Effector CD4-positive, alpha-beta T cell (primary cell): Measurements from ENCODE around the gene CCDC188.
"Not testable (repeated sequence)": the region's sequence is repeated elsewhere in the genome, so short reads cannot be mapped to it uniquely, and the experiment has no call there.

Experiments used
- DNase-seq: peaks from one replicate; pipeline ENCODE4 v3.0.0-alpha.2; 2020

Gene CCDC188

GRCh38 chr22:20169253-20169822, 18.5 kb upstream of the CCDC188 start:
- no peak for DNase-seq

- no peak for DNase-seq
Measured at GRCh38 chr22:20167643-20168322, 16.9 kb upstream of the CCDC188 start.

DNA sequence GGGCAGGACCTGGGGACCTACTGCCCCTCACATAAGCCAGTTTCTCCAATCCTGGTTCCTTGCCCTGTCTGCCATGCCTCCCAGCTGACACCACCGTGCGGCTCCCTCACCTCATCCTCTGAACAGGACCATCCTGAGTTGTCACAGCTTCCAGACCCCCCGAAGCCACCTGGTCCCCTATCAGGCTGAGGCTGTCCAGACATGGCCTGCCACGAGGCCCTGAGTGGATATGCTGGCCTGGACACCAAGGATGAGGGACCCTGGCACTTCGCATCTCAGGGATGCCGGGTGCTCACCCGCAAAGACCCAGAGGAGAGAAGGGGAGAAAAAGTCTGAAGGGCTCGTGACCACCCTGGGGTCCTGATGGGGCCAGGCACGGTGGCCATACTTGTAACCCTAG, 15.8 kb upstream of the CCDC188 start:
- DNase-seq = no peak

GRCh38 chr22:20165913-20166312, 15.1 kb upstream of the CCDC188 start:
- DNase-seq = no peak

DNA sequence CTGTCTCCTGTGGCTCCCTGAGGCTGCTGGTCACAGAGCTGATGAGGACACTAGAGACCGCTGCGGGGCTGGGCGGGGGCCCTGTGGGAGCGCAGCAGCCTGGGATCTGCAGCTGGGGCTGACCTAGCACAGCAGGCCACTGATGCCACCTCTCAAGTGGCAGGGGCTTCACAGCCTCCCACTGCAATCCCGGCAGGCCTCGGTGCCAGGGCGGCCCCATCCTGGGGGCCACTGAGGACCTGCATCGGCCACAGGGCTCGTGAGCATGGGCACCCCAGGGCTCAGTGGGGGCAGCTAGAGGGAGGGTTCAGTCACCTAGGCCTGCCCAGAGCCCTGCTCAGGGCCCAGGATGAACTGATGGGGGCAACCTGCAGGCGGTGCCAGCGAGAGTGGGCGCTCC, 14.6 kb upstream of the CCDC188 start:
- no peak for DNase-seq

- no peak for DNase-seq
Measured at GRCh38 chr22:20164863-20165262, 14.0 kb upstream of the CCDC188 start.

DNA sequence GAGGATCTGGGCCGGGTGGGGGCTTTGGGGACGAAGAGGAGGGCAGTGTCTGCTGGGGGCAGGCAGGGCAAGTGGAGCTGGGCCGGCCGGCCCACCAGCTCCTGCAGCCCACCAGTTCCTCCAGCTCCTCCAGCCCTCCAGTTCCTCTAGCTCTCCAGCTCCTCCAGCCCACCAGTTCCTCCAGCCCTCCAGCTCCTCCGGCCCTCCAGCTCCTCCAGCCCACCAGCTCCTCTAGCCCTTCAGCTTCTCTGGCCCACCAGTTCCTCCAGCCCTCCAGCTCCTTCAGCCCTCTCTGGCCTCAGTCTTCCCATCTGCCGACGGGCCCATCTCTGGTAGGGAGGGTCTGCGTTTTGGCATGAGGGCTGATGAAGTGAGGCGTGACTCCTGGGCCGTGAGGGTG, 9.2 kb upstream of the CCDC188 start:
- DNase-seq = no peak

DNA sequence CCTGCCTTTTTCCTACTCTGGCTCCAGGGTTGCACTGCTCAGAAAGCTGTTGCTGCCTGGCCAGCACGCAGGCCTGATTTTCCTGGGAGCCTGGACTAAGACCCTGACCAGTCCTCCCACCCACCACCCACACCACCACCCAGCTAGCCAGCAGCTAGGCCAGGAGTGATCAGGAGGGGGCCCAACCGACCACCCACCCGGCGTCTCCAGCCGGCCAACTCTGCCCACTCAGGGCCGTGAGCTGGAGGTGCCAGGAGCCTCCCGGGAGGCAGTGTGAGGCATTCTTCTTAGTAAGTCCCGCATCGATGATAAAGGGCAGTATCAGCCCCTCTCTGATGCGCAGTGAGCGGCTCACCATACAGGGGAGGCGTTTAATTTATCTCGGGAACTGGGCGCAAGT, 8.7 kb upstream of the CCDC188 start:
- not testable (repeated sequence) for DNase-seq

GRCh38 chr22:20159076-20159475, 8.2 kb upstream of the CCDC188 start:
- no peak for DNase-seq

- DNase-seq = no peak
Measured at GRCh38 chr22:20158391-20159036, 7.7 kb upstream of the CCDC188 start.

GRCh38 chr22:20157430-20158183, 6.8 kb upstream of the CCDC188 start:
- no peak for DNase-seq

- peak; percentile 90 for DNase-seq
Measured at GRCh38 chr22:20156611-20157429, 6.0 kb upstream of the CCDC188 start.

DNA sequence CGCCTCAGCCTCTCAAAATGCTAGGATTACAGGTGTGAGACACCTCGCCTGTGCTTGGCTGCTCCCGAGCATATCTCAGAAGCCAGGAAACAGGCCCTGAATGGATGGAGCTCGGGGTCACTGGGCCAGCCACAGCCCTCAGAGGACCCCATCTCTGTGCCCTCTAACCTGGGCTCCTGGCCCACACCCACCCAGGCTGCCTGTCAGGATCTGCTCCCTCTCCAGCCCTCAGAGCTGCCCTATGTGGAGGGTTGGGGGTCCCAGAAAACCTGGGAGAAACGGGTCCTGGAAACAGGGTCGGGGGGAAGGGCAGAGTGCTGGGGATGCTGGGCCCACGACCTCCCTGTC, 5.2 kb upstream of the CCDC188 start:
- no peak for DNase-seq

DNA sequence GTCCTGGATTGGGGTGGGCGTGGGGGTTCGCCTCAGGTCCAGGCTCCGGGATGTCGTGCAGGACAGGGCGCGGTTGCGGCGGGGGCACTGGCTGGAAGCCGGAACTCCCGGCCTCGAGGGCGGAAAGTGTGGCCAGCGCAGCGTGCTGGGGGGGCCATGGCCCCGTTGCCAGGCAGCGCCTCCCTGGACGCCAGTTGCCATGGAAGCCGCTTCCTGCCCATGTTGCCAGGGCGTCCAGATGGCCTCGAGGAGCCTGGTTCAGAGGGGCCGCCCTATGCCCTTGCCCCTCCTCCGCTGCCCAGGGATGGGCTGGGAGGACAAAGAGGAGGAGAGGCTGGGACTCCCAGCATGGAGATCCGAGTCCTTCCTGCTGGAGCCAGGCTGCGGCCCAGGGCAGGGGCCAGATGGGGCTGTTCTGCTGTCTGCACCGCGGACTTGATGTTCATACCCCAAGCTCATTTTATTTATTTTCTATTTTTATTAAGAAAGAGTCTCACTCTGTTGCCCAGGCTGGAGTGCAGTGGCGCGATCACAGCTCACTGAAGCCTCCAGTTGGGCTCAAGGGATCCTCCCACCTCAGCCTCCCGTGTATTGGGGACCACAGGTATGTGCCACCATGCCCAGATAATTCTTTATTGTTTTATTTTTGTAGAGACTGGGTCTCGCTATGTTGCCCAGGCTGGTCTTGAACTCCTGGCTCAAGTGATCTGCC, 4.6 kb upstream of the CCDC188 start:
- no peak for DNase-seq

DNA sequence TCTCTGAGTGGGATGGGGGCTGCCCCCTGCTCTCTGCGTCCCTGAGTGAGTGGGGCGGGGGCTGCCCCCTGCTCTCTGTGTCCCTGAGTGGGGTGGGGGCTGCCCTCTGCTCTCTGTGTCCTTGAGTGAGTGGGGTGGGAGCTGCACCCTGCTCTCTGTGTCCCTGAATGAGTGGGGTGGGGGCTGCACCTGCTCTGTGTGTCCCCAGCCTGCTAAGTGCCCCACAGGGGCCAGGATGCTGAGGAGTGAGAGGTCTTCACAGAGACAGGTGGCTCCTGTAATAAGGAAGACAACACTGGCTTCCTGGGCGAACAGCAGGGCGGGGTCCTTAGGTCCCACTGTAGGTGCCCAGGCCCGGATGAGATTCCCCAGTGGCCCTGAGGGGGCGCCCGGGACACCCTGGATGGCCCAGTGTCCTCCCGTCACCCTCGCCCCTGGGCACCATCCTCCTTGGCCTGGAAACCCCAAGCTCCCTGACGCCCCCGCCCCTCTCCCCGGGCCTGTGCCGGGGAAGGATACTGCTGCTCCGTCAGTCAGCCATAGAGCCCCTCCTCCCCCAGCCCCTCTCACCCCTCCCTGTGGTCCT, 3.8 kb upstream of the CCDC188 start:
- DNase-seq = no peak

DNA sequence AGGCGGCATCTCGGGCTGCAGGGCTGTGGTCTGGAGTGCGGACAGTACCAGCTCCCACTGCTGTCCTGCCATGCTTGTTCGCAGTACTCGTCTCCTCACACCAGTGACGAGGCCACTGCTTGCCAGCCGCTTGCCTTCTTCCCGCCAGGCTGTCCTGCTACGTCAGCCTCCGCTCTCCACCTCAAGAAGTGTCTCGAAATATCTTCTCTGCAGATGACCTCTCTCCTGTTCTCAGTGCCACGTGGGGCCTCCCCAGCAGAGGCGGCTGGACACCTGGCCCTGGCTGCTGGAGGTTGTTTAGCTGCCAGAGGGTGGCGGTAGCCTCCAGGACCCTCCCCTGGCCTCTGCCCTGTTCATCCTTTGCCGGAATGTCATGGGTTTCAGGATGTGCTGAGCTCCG, 3.1 kb upstream of the CCDC188 start:
- no peak for DNase-seq

- DNase-seq = no peak
Measured at GRCh38 chr22:20152464-20152890, 1.6 kb upstream of the CCDC188 start.

DNA sequence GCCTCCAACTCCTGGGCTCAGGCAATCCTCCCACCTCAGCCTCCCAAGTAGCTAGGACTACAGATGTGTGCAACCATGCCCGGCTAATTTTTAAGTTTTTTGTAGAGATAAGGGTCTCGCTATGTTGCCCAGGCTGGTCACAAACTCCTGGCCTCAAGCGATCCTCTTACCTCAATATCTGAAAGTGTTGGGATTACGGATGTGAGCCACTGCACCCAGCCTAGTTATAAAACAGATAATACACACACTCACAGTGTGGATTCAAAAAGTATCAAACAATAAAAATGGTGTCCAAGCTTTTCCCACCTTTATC, 377 bp upstream of the CCDC188 start:
- no peak for DNase-seq

GRCh38 chr22:20149257-20150250, 1.3 kb downstream of the CCDC188 start:
- no peak for DNase-seq

DNA sequence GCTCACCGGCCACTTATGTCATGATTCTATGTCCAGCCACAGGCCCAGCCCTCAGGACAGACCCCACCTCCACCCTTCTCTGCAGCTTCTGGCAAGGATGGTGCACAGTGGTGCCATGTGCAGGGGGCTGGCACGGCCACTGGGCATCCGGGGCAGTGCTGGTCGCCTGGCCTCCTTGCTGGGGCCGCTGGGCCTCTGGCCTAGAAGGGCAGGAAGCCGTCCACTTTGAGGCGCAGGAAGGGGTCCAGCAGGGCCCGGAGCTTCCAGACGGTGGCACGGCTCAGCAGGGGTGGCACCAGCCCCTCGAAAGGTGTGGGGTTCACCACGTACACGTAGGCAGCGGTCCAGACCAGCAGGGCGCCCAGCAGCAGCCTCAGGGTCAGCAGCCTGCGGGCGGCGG, 2.4 kb downstream of the CCDC188 start:
- no peak for DNase-seq
